HepG2 (cell line): ENCODE data around the gene VAMP2. TPM values are rescaled to one million over a fixed set of nuclear protein-coding genes. Genes with fewer than 3 reads are reported as not detected.
A peak's percentile ranks its signal among the peaks of the same experiment; 100 is the strongest.

ENCODE experiments used
- CHD2 ChIP-seq: IDR thresholded peaks from 2 replicates; pipeline ENCODE4 v1.6.1; 2011; ENCODE audit warnings: low read depth, low read length, improper control_type of control experiment
- DR1 ChIP-seq: sonication (generic); formaldehyde crosslinking; IDR thresholded peaks from 2 replicates; pipeline ENCODE4 v1.8.0; 2021; ENCODE audit warnings: mild to moderate bottlenecking, missing genetic modification reagents, inconsistent platforms
- HOXA3 ChIP-seq: sonication (generic); formaldehyde crosslinking; IDR thresholded peaks from 2 replicates; pipeline ENCODE4 v1.5.0; 2020; ENCODE audit warnings: missing genetic modification reagents
- MAF1 ChIP-seq: sonication (generic); formaldehyde crosslinking; IDR thresholded peaks from 2 replicates; pipeline ENCODE4 v1.5.0; 2020; ENCODE audit warnings: missing genetic modification reagents, borderline replicate concordance
- NCOR1 ChIP-seq: fragments of 200-600 bp; sonication (generic); IDR thresholded peaks from 2 replicates; pipeline ENCODE4 v1.7.0; 2017; ENCODE audit warnings: antibody characterized with exemption, low read length, borderline replicate concordance
- RNF219 ChIP-seq: sonication (generic); formaldehyde crosslinking; IDR thresholded peaks from 2 replicates; pipeline ENCODE4 v1.5.0; 2020; ENCODE audit warnings: mild to moderate bottlenecking, missing genetic modification reagents
- TMF1 ChIP-seq: sonication (generic); formaldehyde crosslinking; IDR thresholded peaks from 2 replicates; pipeline ENCODE4 v1.8.1; 2022; ENCODE audit warnings: low read depth, missing genetic modification reagents
- TP53 ChIP-seq: sonication (generic); formaldehyde crosslinking; conservative IDR thresholded peaks from 2 replicates; pipeline ENCODE4 v1.4.0; 2020; ENCODE audit warnings: missing genetic modification reagents
- YEATS4 ChIP-seq: sonication (generic); formaldehyde crosslinking; IDR thresholded peaks from 2 replicates; pipeline ENCODE4 v1.4.0; 2020; ENCODE audit warnings: missing genetic modification reagents, borderline replicate concordance
- YY1 ChIP-seq: IDR thresholded peaks from 2 replicates; pipeline ENCODE4 v1.6.1; 2011; ENCODE audit warnings: low read length, low read depth, moderate library complexity, mild to moderate bottlenecking; ENCODE audit not compliant: insufficient read depth, insufficient replicate concordance
- ZMAT5 ChIP-seq: sonication (generic); formaldehyde crosslinking; IDR thresholded peaks from 2 replicates; pipeline ENCODE4 v1.5.0; 2020; ENCODE audit warnings: mild to moderate bottlenecking, low read depth, missing genetic modification reagents, borderline replicate concordance
- ZNF10 ChIP-seq: sonication (generic); formaldehyde crosslinking; IDR thresholded peaks from 2 replicates; pipeline ENCODE4 v1.4.0; 2020; ENCODE audit warnings: mild to moderate bottlenecking, low read depth, missing genetic modification reagents, borderline replicate concordance
- ZNF124 ChIP-seq: sonication (generic); formaldehyde crosslinking; IDR thresholded peaks from 2 replicates; pipeline ENCODE4 v1.4.0; 2020; ENCODE audit warnings: missing genetic modification reagents
- ZNF451 ChIP-seq: sonication (generic); formaldehyde crosslinking; IDR thresholded peaks from 2 replicates; pipeline ENCODE4 v1.5.0; 2020; ENCODE audit warnings: mild to moderate bottlenecking, missing genetic modification reagents
- ZNF484 ChIP-seq: sonication (generic); formaldehyde crosslinking; IDR thresholded peaks from 2 replicates; pipeline ENCODE4 v1.5.1; 2020; ENCODE audit warnings: mild to moderate bottlenecking, low read depth, missing genetic modification reagents, borderline replicate concordance
- ZNF496 ChIP-seq: sonication (generic); formaldehyde crosslinking; IDR thresholded peaks from 2 replicates; pipeline ENCODE4 v1.8.1; 2023; ENCODE audit warnings: mild to moderate bottlenecking, moderate library complexity, missing genetic modification reagents; ENCODE audit not compliant: insufficient replicate concordance
- polyA plus RNA-seq, 8 experiments: library from polyadenylated mRNA; depleted of rRNA in 3 of 8; stranded (reverse) in 7 of 8; unstranded in 1 of 8; fragments of >200 nt; fragmentation: Illumina TruSeq in 4 of 8; extraction: Trizol in 4 of 8; gene quantifications; 2 replicates each; pipeline versions ENCODE4 v1.2.1 to v1.2.3, GENCODE V29; 2011 to 2016; ENCODE audit warnings: low read depth in 4 of 8, missing spikeins in 1 of 8, mixed read lengths in 1 of 8; ENCODE audit not compliant: insufficient read depth in 1 of 8
- total RNA-seq, 5 experiments: library from RNA; depleted of rRNA; stranded (reverse); fragments of >200 nt; fragmentation: Illumina TruSeq; extraction: Trizol; gene quantifications; 2 replicates each; pipeline ENCODE4 v1.2.3, GENCODE V29; 2016; ENCODE audit warnings: low read depth in 1 of 5
- TF ChIP-seq, protein P1 (sequence below): sonication (generic); formaldehyde crosslinking; IDR thresholded peaks from 2 replicates; pipeline ENCODE4 v1.4.0; 2020; ENCODE audit warnings: mild to moderate bottlenecking, missing genetic modification reagents, borderline replicate concordance
- TF ChIP-seq, protein P2 (sequence below), 2 experiments: fragments of 450-650 bp in 1 of 2; sonication (generic) in 1 of 2; formaldehyde crosslinking; IDR thresholded peaks; 2 replicates each; pipeline versions ENCODE4 v1.5.0 to v1.8.0; 2020 to 2022; ENCODE audit warnings: mild to moderate bottlenecking in 1 of 2, missing genetic modification reagents in 1 of 2
- TF ChIP-seq, protein P3 (sequence below): IDR thresholded peaks from 2 replicates; pipeline ENCODE4 v1.6.1; 2016; ENCODE audit warnings: low read depth, borderline replicate concordance
- TF ChIP-seq, protein P4 (sequence below): sonication (generic); formaldehyde crosslinking; IDR thresholded peaks from 2 replicates; pipeline ENCODE4 v1.8.0; 2022; ENCODE audit warnings: mild to moderate bottlenecking, missing genetic modification reagents, moderate library complexity

Gene VAMP2
- total and polyA plus RNA-seq, 2 of the 13 experiments (the other 11 are each of a cell fraction or from before 2014, with no cell fraction given): 3.9 to 17.2 TPM

DNA sequence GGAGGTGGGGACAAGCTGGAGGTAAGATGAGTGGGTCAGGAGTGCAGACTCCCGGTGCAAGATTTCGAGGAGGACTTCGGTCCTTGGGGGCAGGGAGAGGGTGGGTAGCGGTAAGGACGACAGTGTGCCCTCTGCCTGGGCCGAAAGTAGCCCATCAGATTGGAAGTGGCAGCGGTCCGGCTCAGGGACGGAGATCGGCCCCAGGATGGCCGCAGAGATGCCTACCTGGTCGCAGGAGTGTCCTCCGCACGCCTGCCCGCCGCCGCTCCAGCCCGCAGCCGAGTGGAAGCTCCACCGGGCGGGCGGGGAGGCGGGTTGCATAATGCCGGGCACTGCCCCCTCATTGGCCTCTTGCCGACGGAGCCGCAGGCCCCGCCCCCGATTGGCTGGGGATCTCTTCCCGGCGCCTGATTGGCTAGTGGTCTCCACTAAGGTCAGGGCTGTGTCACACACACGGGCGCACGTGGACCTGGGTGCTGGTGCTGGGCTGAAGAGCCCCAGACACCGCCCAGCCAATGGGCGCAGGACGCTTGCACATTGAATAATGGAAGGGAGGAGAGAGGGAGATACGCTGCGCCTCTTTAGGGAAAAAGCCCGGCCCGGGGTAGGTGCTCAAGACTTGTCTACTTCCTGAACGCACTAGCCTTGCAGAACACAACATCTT, 10.5 kb downstream of the VAMP2 start, which contains the start of gene PER1 (continued):
- TF ChIP-seq, protein P1, sequence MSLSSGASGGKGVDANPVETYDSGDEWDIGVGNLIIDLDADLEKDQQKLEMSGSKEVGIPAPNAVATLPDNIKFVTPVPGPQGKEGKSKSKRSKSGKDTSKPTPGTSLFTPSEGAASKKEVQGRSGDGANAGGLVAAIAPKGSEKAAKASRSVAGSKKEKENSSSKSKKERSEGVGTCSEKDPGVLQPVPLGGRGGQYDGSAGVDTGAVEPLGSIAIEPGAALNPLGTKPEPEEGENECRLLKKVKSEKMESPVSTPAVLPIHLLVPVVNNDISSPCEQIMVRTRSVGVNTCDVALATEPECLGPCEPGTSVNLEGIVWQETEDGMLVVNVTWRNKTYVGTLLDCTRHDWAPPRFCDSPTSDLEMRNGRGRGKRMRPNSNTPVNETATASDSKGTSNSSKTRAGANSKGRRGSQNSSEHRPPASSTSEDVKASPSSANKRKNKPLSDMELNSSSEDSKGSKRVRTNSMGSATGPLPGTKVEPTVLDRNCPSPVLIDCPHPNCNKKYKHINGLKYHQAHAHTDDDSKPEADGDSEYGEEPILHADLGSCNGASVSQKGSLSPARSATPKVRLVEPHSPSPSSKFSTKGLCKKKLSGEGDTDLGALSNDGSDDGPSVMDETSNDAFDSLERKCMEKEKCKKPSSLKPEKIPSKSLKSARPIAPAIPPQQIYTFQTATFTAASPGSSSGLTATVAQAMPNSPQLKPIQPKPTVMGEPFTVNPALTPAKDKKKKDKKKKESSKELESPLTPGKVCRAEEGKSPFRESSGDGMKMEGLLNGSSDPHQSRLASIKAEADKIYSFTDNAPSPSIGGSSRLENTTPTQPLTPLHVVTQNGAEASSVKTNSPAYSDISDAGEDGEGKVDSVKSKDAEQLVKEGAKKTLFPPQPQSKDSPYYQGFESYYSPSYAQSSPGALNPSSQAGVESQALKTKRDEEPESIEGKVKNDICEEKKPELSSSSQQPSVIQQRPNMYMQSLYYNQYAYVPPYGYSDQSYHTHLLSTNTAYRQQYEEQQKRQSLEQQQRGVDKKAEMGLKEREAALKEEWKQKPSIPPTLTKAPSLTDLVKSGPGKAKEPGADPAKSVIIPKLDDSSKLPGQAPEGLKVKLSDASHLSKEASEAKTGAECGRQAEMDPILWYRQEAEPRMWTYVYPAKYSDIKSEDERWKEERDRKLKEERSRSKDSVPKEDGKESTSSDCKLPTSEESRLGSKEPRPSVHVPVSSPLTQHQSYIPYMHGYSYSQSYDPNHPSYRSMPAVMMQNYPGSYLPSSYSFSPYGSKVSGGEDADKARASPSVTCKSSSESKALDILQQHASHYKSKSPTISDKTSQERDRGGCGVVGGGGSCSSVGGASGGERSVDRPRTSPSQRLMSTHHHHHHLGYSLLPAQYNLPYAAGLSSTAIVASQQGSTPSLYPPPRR (CRISPR knock-in tag): peak; percentile 37; the same call in 1 of the 2 replicates
- no peak for TF ChIP-seq CHD2
- no peak for TF ChIP-seq TP53 (CRISPR knock-in tag)
- peak; percentile 20 for TF ChIP-seq YY1
- TF ChIP-seq ZMAT5 (CRISPR knock-in tag): no peak
- TF ChIP-seq MAF1 (CRISPR knock-in tag): no peak
- TF ChIP-seq YEATS4 (CRISPR knock-in tag): peak; percentile 30; the same call in 1 of the 2 replicates
- TF ChIP-seq ZNF10 (CRISPR knock-in tag): no peak
- no peak for TF ChIP-seq RNF219 (CRISPR knock-in tag)
- 0 out of 2 replicates have a peak, but pooled peaks have one; percentile 37 for TF ChIP-seq ZNF451
- no peak for TF ChIP-seq ZNF484 (CRISPR knock-in tag)
- peak; percentile 43 for TF ChIP-seq HOXA3 (CRISPR knock-in tag)
- TF ChIP-seq, protein P2, sequence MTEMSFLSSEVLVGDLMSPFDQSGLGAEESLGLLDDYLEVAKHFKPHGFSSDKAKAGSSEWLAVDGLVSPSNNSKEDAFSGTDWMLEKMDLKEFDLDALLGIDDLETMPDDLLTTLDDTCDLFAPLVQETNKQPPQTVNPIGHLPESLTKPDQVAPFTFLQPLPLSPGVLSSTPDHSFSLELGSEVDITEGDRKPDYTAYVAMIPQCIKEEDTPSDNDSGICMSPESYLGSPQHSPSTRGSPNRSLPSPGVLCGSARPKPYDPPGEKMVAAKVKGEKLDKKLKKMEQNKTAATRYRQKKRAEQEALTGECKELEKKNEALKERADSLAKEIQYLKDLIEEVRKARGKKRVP (CRISPR knock-in tag; IDR thresholded peaks at IDR 0.05): no peak
- peak; percentile 18; the same call in 1 of the 2 replicates for TF ChIP-seq NCOR1
- no peak for TF ChIP-seq TMF1 (CRISPR knock-in tag)
- TF ChIP-seq ZNF124: no peak
- no peak for TF ChIP-seq ZNF496 (CRISPR knock-in tag)
- TF ChIP-seq, protein P3, sequence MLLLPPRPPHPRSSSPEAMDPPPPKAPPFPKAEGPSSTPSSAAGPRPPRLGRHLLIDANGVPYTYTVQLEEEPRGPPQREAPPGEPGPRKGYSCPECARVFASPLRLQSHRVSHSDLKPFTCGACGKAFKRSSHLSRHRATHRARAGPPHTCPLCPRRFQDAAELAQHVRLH (CRISPR knock-in tag): no peak
- TF ChIP-seq DR1 (CRISPR knock-in tag): no peak
- TF ChIP-seq, protein P4, sequence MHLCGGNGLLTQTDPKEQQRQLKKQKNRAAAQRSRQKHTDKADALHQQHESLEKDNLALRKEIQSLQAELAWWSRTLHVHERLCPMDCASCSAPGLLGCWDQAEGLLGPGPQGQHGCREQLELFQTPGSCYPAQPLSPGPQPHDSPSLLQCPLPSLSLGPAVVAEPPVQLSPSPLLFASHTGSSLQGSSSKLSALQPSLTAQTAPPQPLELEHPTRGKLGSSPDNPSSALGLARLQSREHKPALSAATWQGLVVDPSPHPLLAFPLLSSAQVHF (CRISPR knock-in tag): no peak
